Measurements from ENCODE around the gene ENAH. TPM values are rescaled to one million over a fixed set of nuclear protein-coding genes. Genes with fewer than 3 reads are reported as not detected.
"Not testable (repeated sequence)": the region's sequence is repeated elsewhere in the genome, so short reads cannot be mapped to it uniquely, and the experiment has no call there.

Gene ENAH
- total RNA-seq, 2 donors from 2014 or later, result 73.4 to 79.0 TPM

GRCh38 chr1:225617479-225617878 lies 35.4 kb downstream of the ENAH start:
- intact Hi-C loops (cut with DNase I), result no loop called here
- ATAC-seq (no peak), DNase-seq (no peak)

- ATAC-seq; intact Hi-C loops (cut with DNase I); DNase-seq: not testable (repeated sequence)
Measured at GRCh38 chr1:225615403-225615790, 37.5 kb downstream of the ENAH start.

GRCh38 chr1:225613006-225613405 lies 39.9 kb downstream of the ENAH start:
- ATAC-seq (no peak), DNase-seq (no peak)
- intact Hi-C loops (cut with DNase I), result no loop called here

GRCh38 chr1:225612287-225612686 lies 40.6 kb downstream of the ENAH start:
- no peak for ATAC-seq

GRCh38 chr1:225611537-225612223 lies 41.2 kb downstream of the ENAH start:
- ATAC-seq, result no peak
- intact Hi-C loops (cut with DNase I), result no loop called here
- DNase-seq, result no peak

More at GRCh38 chr1:225612287-225612686, 40.6 kb downstream of the ENAH start:
- DNase-seq, result no peak
- intact Hi-C loops (cut with DNase I), result no loop called here

GRCh38 chr1:225610539-225610938 lies 42.4 kb downstream of the ENAH start:
- intact Hi-C loops (cut with DNase I), result no loop called here
- no peak for ATAC-seq
- no peak for DNase-seq

GRCh38 chr1:225608014-225608796 lies 44.7 kb downstream of the ENAH start:
- DNase-seq (no peak), ATAC-seq (no peak)
- intact Hi-C loops (cut with DNase I), result no loop called here

GRCh38 chr1:225607355-225607754 lies 45.6 kb downstream of the ENAH start:
- no peak for ATAC-seq
- intact Hi-C loops (cut with DNase I), result no loop called here
- no peak for DNase-seq

- DNase-seq (no peak), ATAC-seq (peak in 1 of 2 donors; percentile 62)
- intact Hi-C loops (cut with DNase I), result no loop called here
Measured at GRCh38 chr1:225603538-225604354, 49.2 kb downstream of the ENAH start.

GRCh38 chr1:225602590-225603206 lies 50.2 kb downstream of the ENAH start:
- intact Hi-C loops (cut with DNase I), result no loop called here
- ATAC-seq (no peak), DNase-seq (no peak)

- no peak for ATAC-seq
- DNase-seq, result no peak
- intact Hi-C loops (cut with DNase I), result no loop called here
Measured at GRCh38 chr1:225601902-225602589, 50.9 kb downstream of the ENAH start.

GRCh38 chr1:225598847-225599246 lies 54.1 kb downstream of the ENAH start:
- intact Hi-C loops (cut with DNase I), result loop anchor here in 1 of 2 donors (10.0 kb wide), 1 partner anchor 46 kb away; no protein-coding TSS in a partner anchor
- DNase-seq (no peak), ATAC-seq (no peak)

GRCh38 chr1:225597926-225598575 lies 54.9 kb downstream of the ENAH start:
- ATAC-seq (no peak), DNase-seq (no peak)
- intact Hi-C loops (cut with DNase I), result loop anchor here in 1 of 2 donors (10.0 kb wide), 1 partner anchor 47 kb away; no protein-coding TSS in a partner anchor

GRCh38 chr1:225596736-225597135 lies 56.2 kb downstream of the ENAH start:
- intact Hi-C loops (cut with DNase I), result loop anchor here in 1 of 2 donors (10.0 kb wide), 1 partner anchor 48 kb away; no protein-coding TSS in a partner anchor
- ATAC-seq (no peak), DNase-seq (no peak)

GRCh38 chr1:225595974-225596551 lies 56.9 kb downstream of the ENAH start:
- intact Hi-C loops (cut with DNase I), result loop anchor here in 1 of 2 donors (10.0 kb wide), 1 partner anchor 49 kb away; no protein-coding TSS in a partner anchor
- ATAC-seq (no peak), DNase-seq (no peak)

GRCh38 chr1:225595452-225595851 lies 57.5 kb downstream of the ENAH start:
- intact Hi-C loops (cut with DNase I), result loop anchor here in 1 of 2 donors (10.0 kb wide), 1 partner anchor 49 kb away; no protein-coding TSS in a partner anchor
- no peak for DNase-seq

GRCh38 chr1:225593414-225593813 lies 59.5 kb downstream of the ENAH start:
- no peak for ATAC-seq
- no peak for DNase-seq
- intact Hi-C loops (cut with DNase I), result loop anchor here in 1 of 2 donors (10.0 kb wide), 1 partner anchor 51 kb away; no protein-coding TSS in a partner anchor

More at GRCh38 chr1:225595452-225595851, 57.5 kb downstream of the ENAH start:
- ATAC-seq, result no peak
